Gastroesophageal sphincter (tissue), 3 donors: Measurements from ENCODE around the gene SOX5.

Experiments
- POLR2A ChIP-seq, 2 donors: fragments of 450-650 bp; IDR thresholded peaks; one replicate each; pipeline ENCODE4 v1.6.1; 2017; ENCODE audit warnings: antibody characterized with exemption in 2 of 2, mild to moderate bottlenecking in 2 of 2, moderate library complexity in 1 of 2
- TF ChIP-seq, protein P1 (sequence below), 4 experiments: fragments of 200-600 bp in 2 of 4; fragments of 450-650 bp in 2 of 4; sonication (generic) in 1 of 4; IDR thresholded peaks; one replicate each; pipeline ENCODE4 v1.5.1; 2017 to 2019; ENCODE audit warnings: antibody characterized with exemption in 4 of 4, mild to moderate bottlenecking in 2 of 4, moderate library complexity in 2 of 4

DNA sequence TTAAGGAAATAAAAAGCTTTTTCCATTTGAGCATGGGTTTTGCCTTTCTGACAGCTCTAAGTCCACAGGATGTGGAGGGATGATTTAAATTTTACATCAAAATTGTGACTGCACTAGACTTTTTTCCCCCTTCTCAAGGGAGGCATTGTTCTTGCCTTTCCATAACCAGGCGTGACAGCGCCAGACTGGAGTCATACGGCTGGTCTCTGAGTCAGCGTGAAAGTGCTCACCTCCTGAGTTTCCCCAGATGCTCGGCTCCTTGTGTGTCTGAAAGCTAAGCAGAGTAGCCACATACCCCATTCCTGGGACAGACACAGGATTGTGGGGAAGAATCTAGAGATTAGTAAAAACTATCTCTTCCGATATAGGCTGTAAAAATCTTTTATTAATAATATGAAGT is 43.1 kb downstream of the SOX5 start:
- TF ChIP-seq, protein P1, sequence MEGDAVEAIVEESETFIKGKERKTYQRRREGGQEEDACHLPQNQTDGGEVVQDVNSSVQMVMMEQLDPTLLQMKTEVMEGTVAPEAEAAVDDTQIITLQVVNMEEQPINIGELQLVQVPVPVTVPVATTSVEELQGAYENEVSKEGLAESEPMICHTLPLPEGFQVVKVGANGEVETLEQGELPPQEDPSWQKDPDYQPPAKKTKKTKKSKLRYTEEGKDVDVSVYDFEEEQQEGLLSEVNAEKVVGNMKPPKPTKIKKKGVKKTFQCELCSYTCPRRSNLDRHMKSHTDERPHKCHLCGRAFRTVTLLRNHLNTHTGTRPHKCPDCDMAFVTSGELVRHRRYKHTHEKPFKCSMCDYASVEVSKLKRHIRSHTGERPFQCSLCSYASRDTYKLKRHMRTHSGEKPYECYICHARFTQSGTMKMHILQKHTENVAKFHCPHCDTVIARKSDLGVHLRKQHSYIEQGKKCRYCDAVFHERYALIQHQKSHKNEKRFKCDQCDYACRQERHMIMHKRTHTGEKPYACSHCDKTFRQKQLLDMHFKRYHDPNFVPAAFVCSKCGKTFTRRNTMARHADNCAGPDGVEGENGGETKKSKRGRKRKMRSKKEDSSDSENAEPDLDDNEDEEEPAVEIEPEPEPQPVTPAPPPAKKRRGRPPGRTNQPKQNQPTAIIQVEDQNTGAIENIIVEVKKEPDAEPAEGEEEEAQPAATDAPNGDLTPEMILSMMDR (IDR thresholded peaks at IDR 0.05) = no peak
- TF ChIP-seq POLR2A (IDR thresholded peaks at IDR 0.05) = no peak
